Measurements from ENCODE around the gene SEPTIN12. TPM values are rescaled to one million over a fixed set of nuclear protein-coding genes. Genes with fewer than 3 reads are reported as not detected.
"Not testable (repeated sequence)": the region's sequence is repeated elsewhere in the genome, so short reads cannot be mapped to it uniquely, and the experiment has no call there.

SEPTIN12 gene
- polyA plus RNA-seq, 1 experiment: not detected

GRCh38 chr16:4785758-4786433 is 2.2 kb downstream of the SEPTIN12 start:
- H3K27me3 ChIP-seq (ENCODE audit: control insufficient read depth, insufficient read depth, low read length): no peaks in the 10 kb centered on the region
- H3K4me3 ChIP-seq (ENCODE audit: low read depth, low read length): no peak overlapping the region
- no peaks in the 10 kb centered on the region for H3K36me3 ChIP-seq (ENCODE audit: control insufficient read depth, insufficient read depth, low read length)
- no peak for DNase-seq (ENCODE audit: low read depth)
- no peak for TF ChIP-seq CTCF (IDR thresholded peaks at IDR 0.05; ENCODE audit: insufficient read depth, low read depth, low read length)
- ChIA-PET CTCF (interaction anchor here (0.6 kb wide), 1 partner anchor 14 kb away, joined by 4 read pairs; no protein-coding TSS in a partner anchor), POLR2A (no interaction called here)

- H3K27me3 ChIP-seq (ENCODE audit: control insufficient read depth, insufficient read depth, low read length); CTCF ChIA-PET; DNase-seq (ENCODE audit: low read depth); POLR2A ChIA-PET; H3K36me3 ChIP-seq (ENCODE audit: control insufficient read depth, insufficient read depth, low read length); H3K4me3 ChIP-seq (ENCODE audit: low read depth, low read length): not testable (repeated sequence)
These were observed 3.6 kb downstream of the SEPTIN12 start for GRCh38 chr16:4784444-4784987.

- no peak for TF ChIP-seq CTCF (IDR thresholded peaks at IDR 0.05; ENCODE audit: insufficient read depth, low read depth, low read length)
- no peaks in the 10 kb centered on the region for H3K27me3 ChIP-seq (ENCODE audit: control insufficient read depth, insufficient read depth, low read length)
- no peaks in the 10 kb centered on the region for H3K36me3 ChIP-seq (ENCODE audit: control insufficient read depth, insufficient read depth, low read length)
- H3K4me3 ChIP-seq (ENCODE audit: low read depth, low read length): no peak overlapping the region
- ChIA-PET CTCF (no interaction called here), POLR2A (no interaction called here)
- no peak for DNase-seq (ENCODE audit: low read depth)
These were observed 4.2 kb downstream of the SEPTIN12 start for GRCh38 chr16:4783951-4784336.

- H3K36me3 ChIP-seq (ENCODE audit: control insufficient read depth, insufficient read depth, low read length): no peaks in the 10 kb centered on the region
- no peak for DNase-seq (ENCODE audit: low read depth)
- H3K27me3 ChIP-seq (ENCODE audit: control insufficient read depth, insufficient read depth, low read length): no peaks in the 10 kb centered on the region
- CTCF ChIA-PET: interaction anchor here (1.3 kb wide), 1 partner anchor 20 kb away, joined by 3 read pairs; no protein-coding TSS in a partner anchor
- POLR2A ChIA-PET: no interaction called here
- TF ChIP-seq CTCF (IDR thresholded peaks at IDR 0.05; ENCODE audit: insufficient read depth, low read depth, low read length): no peak
- no peak overlapping the region for H3K4me3 ChIP-seq (ENCODE audit: low read depth, low read length)
These were observed 4.7 kb downstream of the SEPTIN12 start for GRCh38 chr16:4783251-4783950.

GRCh38 chr16:4780235-4780634 is 7.9 kb downstream of the SEPTIN12 start:
- no peak for DNase-seq (ENCODE audit: low read depth)
- ChIA-PET CTCF (no interaction called here), POLR2A (no interaction called here)
- Histone ChIP-seq H3K27me3 (ENCODE audit: control insufficient read depth, insufficient read depth, low read length) (no peaks in the 10 kb centered on the region), H3K36me3 (ENCODE audit: control insufficient read depth, insufficient read depth, low read length) (no peaks in the 10 kb centered on the region), H3K4me3 (ENCODE audit: low read depth, low read length) (no peak overlapping the region)
- no peak for TF ChIP-seq CTCF (IDR thresholded peaks at IDR 0.05; ENCODE audit: insufficient read depth, low read depth, low read length)

Data from BJ (cell line).